DND-41 (cell line): Measurements from ENCODE around the gene CHP1.

Source experiments
- EZH2 ChIP-seq: IDR thresholded peaks from 3 replicates; pipeline ENCODE4 v1.6.1; 2012; ENCODE audit warnings: borderline replicate concordance, low read depth, mild to moderate bottlenecking, moderate library complexity, low read length, inconsistent platforms; ENCODE audit not compliant: severe bottlenecking
- TF ChIP-seq, protein P1 (sequence below): IDR thresholded peaks from 2 replicates; pipeline ENCODE4 v1.5.1; 2012; ENCODE audit warnings: borderline replicate concordance, low read length, moderate library complexity, mild to moderate bottlenecking; ENCODE audit not compliant: poor library complexity, severe bottlenecking; ENCODE audit errors: extremely low read depth

- TF ChIP-seq, protein P1, sequence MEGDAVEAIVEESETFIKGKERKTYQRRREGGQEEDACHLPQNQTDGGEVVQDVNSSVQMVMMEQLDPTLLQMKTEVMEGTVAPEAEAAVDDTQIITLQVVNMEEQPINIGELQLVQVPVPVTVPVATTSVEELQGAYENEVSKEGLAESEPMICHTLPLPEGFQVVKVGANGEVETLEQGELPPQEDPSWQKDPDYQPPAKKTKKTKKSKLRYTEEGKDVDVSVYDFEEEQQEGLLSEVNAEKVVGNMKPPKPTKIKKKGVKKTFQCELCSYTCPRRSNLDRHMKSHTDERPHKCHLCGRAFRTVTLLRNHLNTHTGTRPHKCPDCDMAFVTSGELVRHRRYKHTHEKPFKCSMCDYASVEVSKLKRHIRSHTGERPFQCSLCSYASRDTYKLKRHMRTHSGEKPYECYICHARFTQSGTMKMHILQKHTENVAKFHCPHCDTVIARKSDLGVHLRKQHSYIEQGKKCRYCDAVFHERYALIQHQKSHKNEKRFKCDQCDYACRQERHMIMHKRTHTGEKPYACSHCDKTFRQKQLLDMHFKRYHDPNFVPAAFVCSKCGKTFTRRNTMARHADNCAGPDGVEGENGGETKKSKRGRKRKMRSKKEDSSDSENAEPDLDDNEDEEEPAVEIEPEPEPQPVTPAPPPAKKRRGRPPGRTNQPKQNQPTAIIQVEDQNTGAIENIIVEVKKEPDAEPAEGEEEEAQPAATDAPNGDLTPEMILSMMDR: no peak
- no peak for TF ChIP-seq EZH2
Observed at GRCh38 chr15:41199470-41199869, 31.6 kb upstream of the CHP1 start.
